Measurements from ENCODE around the gene PAK4.
A peak's percentile ranks its signal among the peaks of the same experiment; 100 is the strongest.
"Not testable (repeated sequence)": the region's sequence is repeated elsewhere in the genome, so short reads cannot be mapped to it uniquely, and the experiment has no call there.

Gene PAK4

GRCh38 chr19:39125554-39126311 is at the start of gene PAK4:
TSS of gene PAK4 (plus strand) at chr19:39125786. CDS start at chr19:39169554, 43,768 bp downstream.
- DNase-seq, result peak; percentile 98

GRCh38 chr19:39077323-39077722 is 48.3 kb upstream of the PAK4 start:
- no peak for DNase-seq

- DNase-seq, result no peak
Measured at GRCh38 chr19:39078436-39079200, 47.0 kb upstream of the PAK4 start.

GRCh38 chr19:39080431-39080830 is 45.2 kb upstream of the PAK4 start:
- DNase-seq, result no peak

- DNase-seq, result no peak
Measured at GRCh38 chr19:39082167-39082566, 43.4 kb upstream of the PAK4 start.

GRCh38 chr19:39082745-39083598 is 42.6 kb upstream of the PAK4 start:
- no peak for DNase-seq

GRCh38 chr19:39083599-39083982 is 42.0 kb upstream of the PAK4 start:
- DNase-seq, result no peak

- DNase-seq, result peak; percentile 28
Measured at GRCh38 chr19:39083983-39084731, 41.4 kb upstream of the PAK4 start, which contains the start of gene ACP7. TSS of gene ACP7 (plus strand) at chr19:39084368. CDS start at chr19:39085270, 902 bp downstream.

- DNase-seq, result no peak
Measured at GRCh38 chr19:39084732-39085080, 40.9 kb upstream of the PAK4 start.

GRCh38 chr19:39085392-39085791 is 40.2 kb upstream of the PAK4 start:
- no peak for DNase-seq

- DNase-seq, result no peak
Measured at GRCh38 chr19:39086386-39086785, 39.2 kb upstream of the PAK4 start.

GRCh38 chr19:39087907-39088686 is 37.5 kb upstream of the PAK4 start:
- no peak for DNase-seq

GRCh38 chr19:39090016-39090415 is 35.6 kb upstream of the PAK4 start:
- DNase-seq, result not testable (repeated sequence)

GRCh38 chr19:39090881-39091280 is 34.7 kb upstream of the PAK4 start:
- no peak for DNase-seq

GRCh38 chr19:39095799-39096540 is 29.6 kb upstream of the PAK4 start:
- DNase-seq, result not testable (repeated sequence)

- no peak for DNase-seq
Measured at GRCh38 chr19:39097299-39097698, 28.3 kb upstream of the PAK4 start.

GRCh38 chr19:39097721-39098120 is 27.9 kb upstream of the PAK4 start:
- DNase-seq, result no peak

- DNase-seq, result no peak
Measured at GRCh38 chr19:39098365-39099269, 27.0 kb upstream of the PAK4 start.

- no peak for DNase-seq
Measured at GRCh38 chr19:39099341-39099740, 26.2 kb upstream of the PAK4 start.
